GM13977 (cell line): Measurements from ENCODE around the gene CAPN2.

ENCODE experiments used
- DNase-seq: peaks from one replicate; pipeline ENCODE4 v3.0.0; 2012; ENCODE audit warnings: low spot score
- in situ Hi-C: fragments of 300-500 bp; cut with MboI; formaldehyde crosslinking; loops from one replicate; pipeline ENCODE4 v1.12.0; 2022; ENCODE audit warnings: low sequenced_read_pairs, low pct_unique_long_range_greater_than_20kb, mixed read lengths, inconsistent platforms; ENCODE audit not compliant: unreplicated experiment
- TF ChIP-seq, protein P1 (sequence below): IDR thresholded peaks from 2 replicates; pipeline ENCODE4 v1.5.1; 2012; ENCODE audit warnings: mild to moderate bottlenecking, control low read depth; ENCODE audit not compliant: insufficient read depth; ENCODE audit errors: extremely low read depth, missing control alignments

Gene CAPN2

DNA sequence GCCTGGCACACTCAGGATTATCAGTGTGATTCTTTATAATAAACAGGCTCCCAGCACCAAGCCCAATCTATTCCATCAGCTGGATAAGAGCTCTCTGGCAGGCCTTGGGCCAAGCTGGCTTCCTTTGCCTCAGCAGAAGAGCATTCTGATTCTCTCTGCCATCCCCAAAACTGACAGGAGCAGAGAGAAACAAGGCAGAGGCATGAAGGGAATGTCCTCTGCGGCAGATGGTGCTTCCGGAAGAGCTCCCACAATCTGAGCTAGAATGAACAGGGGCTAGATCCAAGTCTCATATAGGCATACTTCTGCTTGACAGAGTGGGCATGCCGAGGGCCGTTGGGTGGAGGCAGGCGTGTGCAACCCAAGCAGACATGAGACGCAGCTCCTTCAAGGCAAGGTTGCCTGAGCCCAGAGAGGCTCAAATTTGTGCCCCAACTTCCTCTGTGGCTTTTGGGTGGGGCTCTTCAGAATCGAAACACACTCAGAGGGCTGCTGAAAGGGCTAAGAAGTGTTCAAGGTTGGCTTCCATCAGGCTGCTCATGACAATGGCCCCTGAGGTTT, 4.0 kb downstream of the CAPN2 start:
- TF ChIP-seq, protein P1, sequence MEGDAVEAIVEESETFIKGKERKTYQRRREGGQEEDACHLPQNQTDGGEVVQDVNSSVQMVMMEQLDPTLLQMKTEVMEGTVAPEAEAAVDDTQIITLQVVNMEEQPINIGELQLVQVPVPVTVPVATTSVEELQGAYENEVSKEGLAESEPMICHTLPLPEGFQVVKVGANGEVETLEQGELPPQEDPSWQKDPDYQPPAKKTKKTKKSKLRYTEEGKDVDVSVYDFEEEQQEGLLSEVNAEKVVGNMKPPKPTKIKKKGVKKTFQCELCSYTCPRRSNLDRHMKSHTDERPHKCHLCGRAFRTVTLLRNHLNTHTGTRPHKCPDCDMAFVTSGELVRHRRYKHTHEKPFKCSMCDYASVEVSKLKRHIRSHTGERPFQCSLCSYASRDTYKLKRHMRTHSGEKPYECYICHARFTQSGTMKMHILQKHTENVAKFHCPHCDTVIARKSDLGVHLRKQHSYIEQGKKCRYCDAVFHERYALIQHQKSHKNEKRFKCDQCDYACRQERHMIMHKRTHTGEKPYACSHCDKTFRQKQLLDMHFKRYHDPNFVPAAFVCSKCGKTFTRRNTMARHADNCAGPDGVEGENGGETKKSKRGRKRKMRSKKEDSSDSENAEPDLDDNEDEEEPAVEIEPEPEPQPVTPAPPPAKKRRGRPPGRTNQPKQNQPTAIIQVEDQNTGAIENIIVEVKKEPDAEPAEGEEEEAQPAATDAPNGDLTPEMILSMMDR, result no peak
- in situ Hi-C loops, result no loop called here
- DNase-seq, result peak; percentile 39

DNA sequence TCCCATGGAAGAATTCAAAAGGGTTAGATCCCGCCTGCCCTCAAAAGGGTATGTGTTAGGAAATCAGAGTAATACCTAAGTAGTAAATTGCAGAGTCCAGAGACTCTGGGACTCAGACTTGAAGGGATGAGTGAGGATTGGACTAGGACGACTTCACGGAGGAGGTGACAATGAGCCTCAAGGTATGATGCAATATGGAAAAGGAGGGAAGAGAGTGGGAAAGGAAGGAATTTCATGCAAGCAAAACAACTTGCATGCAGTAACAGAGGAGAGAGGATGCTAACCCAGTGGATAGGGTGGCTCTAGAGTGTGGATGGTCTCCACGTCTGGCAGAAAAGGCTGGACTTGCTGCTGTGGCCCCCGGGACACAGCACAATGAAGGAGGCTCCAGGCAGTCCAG, 4.8 kb downstream of the CAPN2 start:
- in situ Hi-C loops, result no loop called here
- DNase-seq, result no peak
- TF ChIP-seq, protein P1, result no peak

DNA sequence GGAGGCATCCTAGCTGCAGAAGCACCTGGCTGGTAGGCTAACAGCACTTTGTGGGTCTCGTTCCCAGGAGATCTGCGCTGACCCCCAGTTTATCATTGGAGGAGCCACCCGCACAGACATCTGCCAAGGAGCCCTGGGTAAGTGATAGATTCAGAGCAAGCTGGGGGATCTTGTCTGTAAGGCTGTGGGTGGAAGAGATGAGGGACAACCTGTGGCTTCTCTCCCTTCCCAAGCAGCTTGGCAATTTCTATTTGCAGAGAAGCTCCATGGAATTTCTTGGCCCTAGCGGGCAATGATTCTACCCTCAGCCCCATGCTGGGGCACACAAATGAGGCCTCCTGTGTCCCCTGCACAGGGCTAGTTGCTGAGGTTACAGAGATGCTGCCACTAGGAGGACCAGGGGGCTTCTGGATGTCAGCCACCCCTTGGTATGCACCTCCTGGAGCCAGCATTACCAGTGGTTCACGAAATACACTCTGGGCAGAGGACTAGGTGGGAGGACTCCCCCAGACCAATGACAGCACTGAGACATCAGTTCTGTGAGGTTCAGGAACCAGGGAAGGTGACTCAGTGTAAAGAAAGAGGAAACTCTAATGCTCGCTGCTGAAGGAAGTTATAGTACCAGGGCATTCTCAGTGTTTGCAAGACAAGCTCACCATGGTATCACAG, 5.5 kb downstream of the CAPN2 start:
- no peak for DNase-seq
- in situ Hi-C loops, result no loop called here
- TF ChIP-seq, protein P1, result no peak

DNA sequence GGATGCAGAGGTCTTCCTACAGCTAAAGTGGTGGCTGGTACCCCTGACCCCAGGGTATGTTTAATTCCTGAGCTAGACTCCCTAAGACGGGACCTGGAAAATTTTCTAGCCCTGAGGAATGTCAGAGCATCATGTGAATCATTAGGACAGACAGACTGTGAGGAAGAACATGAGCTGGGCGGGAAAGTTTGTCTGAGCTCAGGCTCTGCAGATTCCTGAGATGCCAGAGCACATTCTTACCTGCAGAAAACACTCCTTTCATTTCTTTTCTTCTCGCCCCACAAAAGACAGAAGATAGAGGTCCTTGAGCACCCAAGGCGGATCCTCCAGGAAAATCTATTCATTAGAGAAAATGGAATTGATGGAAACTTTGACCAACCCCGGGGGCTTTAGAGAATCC, 6.5 kb downstream of the CAPN2 start:
- DNase-seq, result no peak
- in situ Hi-C loops, result no loop called here
- TF ChIP-seq, protein P1, result no peak

DNA sequence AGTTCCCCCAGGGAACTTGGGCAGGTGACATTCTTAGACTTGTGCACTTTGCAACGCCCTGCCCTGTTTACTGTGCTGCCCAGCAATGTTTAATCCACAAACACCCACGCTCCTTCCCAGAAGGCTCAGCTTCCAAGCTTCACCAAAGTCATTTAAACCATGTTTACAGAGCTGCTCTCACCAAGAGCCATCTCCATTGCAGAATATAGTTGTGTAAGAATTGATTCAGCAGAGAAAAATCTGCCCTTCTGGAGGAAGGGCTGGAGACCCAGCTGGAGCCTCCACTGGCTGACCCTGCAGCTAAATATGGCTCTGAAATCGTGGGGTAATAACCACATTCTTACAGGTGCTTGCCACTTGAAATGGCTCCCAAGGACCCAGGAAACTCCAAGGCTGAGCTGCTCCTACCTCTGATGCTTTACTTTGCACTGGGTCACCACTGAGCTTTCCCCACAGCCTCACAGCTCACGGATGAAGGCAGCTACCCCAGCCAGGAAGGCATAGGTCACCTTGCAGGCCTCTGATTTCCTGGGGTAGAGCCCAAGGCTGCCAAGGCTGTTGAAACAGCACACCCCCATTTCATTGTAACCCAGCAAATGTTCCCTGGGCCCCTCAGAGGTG, 8.7 kb downstream of the CAPN2 start:
- TF ChIP-seq, protein P1, result no peak
- no peak for DNase-seq
- in situ Hi-C loops, result no loop called here

DNA sequence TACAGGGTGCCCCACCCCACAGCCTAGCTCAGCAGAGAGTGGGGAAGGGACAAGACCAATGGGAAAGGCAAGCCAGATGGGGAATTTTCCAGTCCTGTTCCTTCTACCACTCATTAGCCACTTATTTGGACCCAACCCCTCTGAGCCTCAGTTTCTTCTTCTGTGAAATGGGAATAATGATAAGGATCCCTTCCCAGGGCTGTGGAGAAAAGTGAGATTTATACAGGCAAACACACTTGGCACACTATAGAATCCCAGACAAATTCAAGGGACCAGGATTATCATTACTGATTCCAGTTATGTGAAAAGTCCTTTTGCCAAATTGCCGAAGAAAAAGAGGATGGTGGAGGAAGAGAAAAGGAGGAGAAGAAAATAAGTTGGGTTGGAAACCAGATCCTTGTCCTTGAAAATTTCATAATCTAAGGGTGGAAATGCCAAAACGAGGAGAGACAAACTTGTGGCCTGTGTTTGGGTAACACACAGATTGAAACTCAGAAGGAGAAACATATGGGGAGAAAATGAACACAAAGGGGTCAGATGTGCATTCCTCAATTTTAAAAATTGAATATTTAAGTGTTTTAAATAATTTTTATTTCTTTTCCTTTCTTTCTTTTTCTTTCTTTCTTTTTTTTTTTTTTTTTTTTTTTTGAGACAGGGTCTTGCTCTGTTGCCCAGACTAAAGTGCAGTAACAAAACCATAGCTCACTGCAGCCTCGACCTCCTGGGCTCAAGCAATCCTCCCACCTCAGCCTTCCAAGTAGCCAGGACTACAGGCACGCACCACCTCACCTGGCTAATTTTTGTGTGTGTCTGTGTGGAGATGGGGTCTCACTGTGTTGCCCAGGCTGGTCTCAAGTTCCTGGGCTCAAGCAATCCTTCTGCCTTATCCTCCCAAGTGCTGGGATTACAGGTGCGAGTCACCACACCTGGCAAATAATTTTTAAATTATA, 9.6 kb downstream of the CAPN2 start:
- in situ Hi-C loops, result no loop called here
- no peak for DNase-seq

More for the DNA sequence above, 9.6 kb downstream of the CAPN2 start:
- TF ChIP-seq, protein P1, result no peak
